ENCODE data around the gene TUBB4A. TPM values are rescaled to one million over a fixed set of nuclear protein-coding genes. Genes with fewer than 3 reads are reported as not detected.
A peak's percentile ranks its signal among the peaks of the same experiment; 100 is the strongest.

The TUBB4A gene
- total RNA-seq, 1 donor from 2014 or later, result 0.40 TPM

DNA sequence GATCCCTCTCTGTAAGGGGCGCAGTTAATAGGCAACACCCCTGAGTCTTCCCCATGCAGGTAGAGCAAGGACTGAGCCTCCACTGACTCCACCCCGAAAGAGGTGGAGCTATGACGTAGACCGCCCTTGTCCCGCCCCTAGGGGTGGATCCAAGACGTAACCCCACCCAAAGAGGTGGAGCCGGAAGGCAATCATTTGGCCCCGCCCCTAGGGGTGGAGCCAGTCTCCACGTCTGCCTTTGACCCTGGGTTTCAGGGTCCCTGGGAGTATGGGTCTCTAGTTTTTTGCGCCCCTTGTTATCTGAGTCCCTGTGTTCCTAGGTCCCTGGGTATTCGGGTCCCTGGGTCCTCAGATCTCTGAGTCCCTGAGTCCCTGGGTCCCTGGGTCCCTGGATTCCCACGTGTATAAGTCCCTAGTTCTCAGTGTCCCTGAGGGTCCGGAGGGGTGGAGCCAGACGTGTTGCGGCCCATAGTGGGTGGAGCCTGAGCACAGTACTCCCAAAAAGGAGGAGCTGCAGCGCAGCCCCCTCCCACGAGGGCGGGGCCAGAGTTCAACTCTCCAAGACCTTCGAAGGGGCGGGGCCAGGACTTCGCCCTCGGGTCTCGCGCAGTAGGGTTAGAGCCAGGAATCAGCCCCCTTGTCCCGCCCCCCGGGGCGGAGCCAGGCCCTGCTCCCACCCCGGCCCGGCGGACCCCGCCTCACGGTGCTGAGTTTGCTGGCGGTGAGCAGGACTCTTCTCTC is 25.8 kb downstream of the TUBB4A start:
- intact Hi-C loops (cut with DNase I), result no loop called here
- no peak for DNase-seq (ENCODE audit: low spot score)

DNA sequence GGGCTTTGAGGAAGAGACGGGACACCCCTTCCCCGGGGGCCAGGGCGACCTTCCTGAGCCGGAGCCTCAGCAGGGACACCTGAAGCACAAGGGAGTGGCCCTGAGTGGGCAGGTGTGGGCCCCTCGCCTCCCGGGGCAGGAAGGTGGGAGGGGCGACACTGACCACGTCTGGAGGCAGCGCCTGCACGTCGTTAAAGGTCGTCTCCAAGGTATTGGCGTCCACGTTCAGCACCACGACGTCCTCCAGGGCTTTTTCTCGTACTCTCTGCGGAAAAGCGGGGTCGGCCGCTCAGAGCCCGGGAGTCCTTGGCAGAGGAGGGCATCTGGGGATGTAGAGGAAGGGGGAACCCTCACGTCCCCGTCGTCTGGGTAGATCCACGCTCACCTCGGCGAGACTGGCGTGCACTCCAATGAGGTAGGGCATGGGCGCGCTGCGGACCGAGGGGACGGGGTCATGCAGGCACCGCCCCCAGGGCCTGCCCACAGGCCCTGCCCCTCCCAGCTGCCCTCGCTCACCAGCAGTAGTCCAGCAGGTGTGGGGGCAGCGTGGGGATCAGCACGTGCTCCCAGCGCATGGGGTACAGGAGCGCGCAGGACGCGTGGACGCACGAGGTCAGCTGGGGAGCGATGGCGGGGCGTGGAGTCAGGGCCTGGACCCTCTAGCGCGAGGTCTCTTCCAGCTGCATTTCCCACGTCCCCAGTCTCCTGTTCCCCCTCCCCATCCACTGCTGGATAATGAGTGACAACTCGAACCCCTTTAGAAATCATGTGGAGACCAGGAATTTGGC is 26.6 kb downstream of the TUBB4A start:
- no peak for DNase-seq (ENCODE audit: low spot score)
- intact Hi-C loops (cut with DNase I), result no loop called here

DNA sequence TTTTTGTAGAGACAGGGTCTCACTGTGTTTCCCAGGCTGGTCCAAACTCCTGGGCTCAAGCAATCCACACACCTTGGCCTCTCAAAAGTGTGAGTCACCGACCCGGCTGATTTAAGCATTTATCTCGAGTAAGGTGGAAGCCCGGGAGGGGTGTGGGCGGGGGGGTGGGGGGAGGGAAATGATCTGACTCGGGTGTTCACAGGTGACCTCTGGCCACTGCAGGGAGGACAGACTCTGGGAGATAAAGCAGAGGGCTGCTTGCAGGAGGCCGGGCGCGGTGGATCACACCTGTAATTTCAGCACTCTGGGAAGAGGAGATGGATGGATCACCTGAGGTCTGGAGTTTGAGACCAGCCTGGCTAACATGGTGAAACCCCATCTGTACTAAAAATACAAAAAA is 28.5 kb downstream of the TUBB4A start:
- no peak for DNase-seq (ENCODE audit: low spot score)
- intact Hi-C loops (cut with DNase I), result no loop called here

- intact Hi-C loops (cut with DNase I), result no loop called here
- DNase-seq (ENCODE audit: low spot score), result no peak
Measured at GRCh38 chr19:6472713-6473112, 29.4 kb downstream of the TUBB4A start.

DNA sequence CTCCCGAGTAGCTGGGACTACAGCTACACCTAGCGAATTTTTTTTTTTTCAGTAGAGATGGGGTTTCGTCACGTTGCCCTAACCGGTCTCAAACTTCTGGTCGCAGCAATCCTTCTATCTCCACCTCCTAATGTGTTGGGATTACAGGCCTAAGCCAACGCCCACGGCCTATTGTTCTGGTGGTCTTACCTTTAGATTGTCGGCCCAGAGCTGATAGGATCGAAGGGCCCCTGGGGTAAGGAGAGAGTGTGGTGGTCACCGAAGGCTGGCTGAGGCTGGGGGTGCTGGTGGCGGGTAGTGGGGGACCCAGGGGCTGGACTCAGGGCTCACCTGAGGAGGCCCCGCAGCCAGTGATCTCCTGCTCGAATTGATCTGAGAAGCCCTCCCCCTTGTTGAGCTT is 31.0 kb downstream of the TUBB4A start:
- DNase-seq (ENCODE audit: low spot score), result no peak
- intact Hi-C loops (cut with DNase I), result no loop called here

GRCh38 chr19:6470173-6470572 is 31.9 kb downstream of the TUBB4A start:
- no peak for DNase-seq (ENCODE audit: low spot score)
- intact Hi-C loops (cut with DNase I), result no loop called here

GRCh38 chr19:6467384-6467783 is 34.7 kb downstream of the TUBB4A start:
- intact Hi-C loops (cut with DNase I), result no loop called here
- DNase-seq (ENCODE audit: low spot score), result no peak

DNA sequence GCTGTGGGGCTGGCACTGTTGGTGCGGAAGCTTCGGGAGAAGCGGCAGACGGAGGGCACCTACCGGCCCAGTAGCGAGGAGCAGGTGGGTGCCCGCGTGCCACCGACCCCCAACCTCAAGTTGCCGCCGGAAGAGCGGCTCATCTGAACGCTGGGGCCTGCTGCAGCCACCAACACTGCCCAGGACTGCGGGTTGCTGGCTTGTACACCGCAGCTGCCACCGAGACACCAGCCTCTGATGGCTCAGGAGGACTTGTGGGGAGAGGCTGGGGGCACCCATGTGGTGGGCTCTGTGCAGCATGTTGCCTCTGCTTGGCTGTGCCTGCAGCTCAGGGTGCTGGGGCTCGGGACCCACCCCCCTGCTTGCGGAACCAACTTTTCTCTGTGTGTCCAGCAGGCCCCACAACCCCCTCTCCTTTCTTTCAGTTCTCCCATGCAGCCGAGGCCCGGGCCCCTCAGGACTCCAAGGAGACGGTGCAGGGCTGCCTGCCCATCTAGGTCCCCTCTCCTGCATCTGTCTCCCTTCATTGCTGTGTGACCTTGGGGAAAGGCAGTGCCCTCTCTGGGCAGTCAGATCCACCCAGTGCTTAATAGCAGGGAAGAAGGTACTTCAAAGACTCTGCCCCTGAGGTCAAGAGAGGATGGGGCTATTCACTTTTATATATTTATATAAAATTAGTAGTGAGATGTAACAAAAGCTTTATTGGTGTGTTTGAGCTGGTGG is 35.4 kb downstream of the TUBB4A start:
- intact Hi-C loops (cut with DNase I), result no loop called here
- DNase-seq (ENCODE audit: low spot score), result no peak

DNA sequence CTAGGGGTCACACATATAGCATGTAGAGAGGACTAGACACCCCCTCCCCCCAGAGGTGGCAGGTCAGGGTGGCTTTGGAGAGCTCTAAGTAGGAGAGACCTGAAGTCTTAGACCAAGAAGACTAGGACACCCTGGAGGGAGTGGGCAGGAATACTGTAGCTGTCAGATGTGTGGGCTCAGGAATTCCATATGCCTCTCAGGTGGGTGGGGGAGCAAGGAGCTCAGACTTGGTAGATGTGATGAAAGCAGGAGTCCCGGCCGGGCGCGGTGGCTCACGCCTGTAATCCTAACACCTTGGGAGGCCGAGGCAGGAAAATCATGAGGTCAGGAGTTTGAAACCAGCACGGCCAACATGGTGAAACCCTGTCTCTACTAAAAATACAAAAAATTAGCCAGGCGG is 36.4 kb downstream of the TUBB4A start:
- intact Hi-C loops (cut with DNase I), result no loop called here
- DNase-seq (ENCODE audit: low spot score), result no peak

- intact Hi-C loops (cut with DNase I), result no loop called here
- no peak for DNase-seq (ENCODE audit: low spot score)
Measured at GRCh38 chr19:6465006-6465405, 37.1 kb downstream of the TUBB4A start.

GRCh38 chr19:6464070-6464873 is 37.8 kb downstream of the TUBB4A start, which contains the start of gene CRB3:
Gene CRB3, plus strand, starts transcription at chr19:6464271. Its CDS starts 431 bp downstream, at chr19:6464702.
- intact Hi-C loops (cut with DNase I), result no loop called here

GRCh38 chr19:6460099-6460884 is 41.8 kb downstream of the TUBB4A start:
- intact Hi-C loops (cut with DNase I), result no loop called here
- DNase-seq (ENCODE audit: low spot score), result peak; percentile 97

More at GRCh38 chr19:6464070-6464873, 37.8 kb downstream of the TUBB4A start, which contains the start of gene CRB3:
- DNase-seq (ENCODE audit: low spot score), result no peak

GRCh38 chr19:6459262-6460098 is 42.6 kb downstream of the TUBB4A start, which contains the start of gene SLC25A23:
Gene SLC25A23, minus strand, starts transcription at chr19:6459792. Its CDS starts 164 bp downstream, at chr19:6459628.
- intact Hi-C loops (cut with DNase I), result no loop called here
- peak; percentile 85 for DNase-seq (ENCODE audit: low spot score)

DNA sequence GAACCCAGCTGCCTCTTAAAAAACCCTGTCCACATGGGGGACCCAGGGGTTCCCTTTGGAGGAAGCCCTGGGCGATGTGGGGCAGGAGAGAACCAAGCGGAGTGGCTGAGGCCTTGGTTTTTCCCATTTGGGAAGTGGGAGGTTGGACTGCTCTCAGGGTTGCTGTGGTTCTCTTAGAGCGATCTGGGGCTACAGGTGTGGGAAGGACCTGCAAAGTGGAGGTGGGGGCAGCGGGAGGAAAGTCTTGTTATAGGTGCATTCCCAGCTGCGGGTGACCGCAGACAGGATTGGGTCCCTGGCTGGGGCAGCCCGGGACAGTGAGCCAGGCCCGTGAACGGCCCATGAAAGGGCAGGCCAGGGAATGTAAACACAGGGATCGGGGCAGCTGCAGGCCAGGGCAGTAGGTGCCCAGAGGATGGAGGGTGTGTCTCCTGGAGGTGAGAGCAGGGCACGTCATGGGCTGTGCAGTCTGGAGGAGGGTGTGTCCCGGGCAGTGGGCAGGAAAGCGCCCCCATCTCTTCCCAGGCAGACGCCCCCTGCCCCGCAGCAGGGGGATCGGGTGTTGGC is 43.3 kb downstream of the TUBB4A start:
- intact Hi-C loops (cut with DNase I), result no loop called here
- no peak for DNase-seq (ENCODE audit: low spot score)

GRCh38 chr19:6457958-6458694 is 44.0 kb downstream of the TUBB4A start:
- intact Hi-C loops (cut with DNase I), result no loop called here
- no peak for DNase-seq (ENCODE audit: low spot score)

- intact Hi-C loops (cut with DNase I), result no loop called here
- no peak for DNase-seq (ENCODE audit: low spot score)
Measured at GRCh38 chr19:6455924-6456323, 46.2 kb downstream of the TUBB4A start.

Measured in cardiac septum (tissue), 1 donor.